A549 treated with Mapracorat at 1 μM for 4 hours (cell line): ENCODE data around the gene NLRP7. TPM values are rescaled to one million over a fixed set of nuclear protein-coding genes. Genes with fewer than 3 reads are reported as not detected.

Experiments used
- total RNA-seq: library from RNA; stranded (reverse); fragments of 200-300 nt; extraction: Qiagen RNA extraction; gene quantifications from 5 replicates; pipeline ENCODE4 v1.2.3, GENCODE V29; 2022

Gene NLRP7
- not detected in 5 replicates for total RNA-seq

GRCh38 chr19:54947381-54947780 lies at the start of gene NLRP7:
TSS of gene NLRP7 (minus strand) at chr19:54947530.

DNA sequence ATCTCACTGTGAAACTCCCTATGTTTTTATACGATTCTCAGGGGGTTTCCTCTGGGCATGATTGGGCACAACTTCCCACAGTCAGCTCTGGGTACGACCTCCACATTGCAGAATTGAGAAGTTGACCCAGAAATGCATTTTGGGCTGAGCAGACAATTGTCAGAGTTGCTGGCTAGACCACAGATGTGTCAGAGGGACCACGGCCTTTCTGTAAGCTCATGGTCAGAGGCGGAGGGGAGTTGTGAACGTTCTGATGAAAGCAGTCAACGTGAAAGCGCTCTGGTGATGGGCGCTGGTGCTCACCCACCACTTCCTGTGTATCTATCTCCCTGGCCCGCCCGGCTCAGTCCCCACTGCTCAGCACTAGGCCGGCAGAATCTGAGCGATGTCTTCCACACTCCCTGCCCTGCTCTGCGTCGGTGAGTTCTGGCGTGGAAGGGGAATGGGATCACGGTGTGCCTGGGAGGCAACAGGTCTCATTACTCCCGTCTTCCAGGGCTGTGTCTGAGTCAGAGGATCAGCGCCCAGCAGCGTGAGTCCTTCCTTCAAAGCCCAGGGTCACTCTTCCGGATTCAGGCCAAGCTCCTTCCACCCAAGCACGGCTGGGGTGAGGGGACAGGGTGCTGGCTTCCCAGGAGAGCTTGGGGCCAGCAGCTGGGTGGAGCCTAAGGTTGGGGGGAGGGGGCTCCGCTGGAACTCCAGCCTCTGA lies 41.4 kb downstream of the NLRP7 start, which contains the start of gene NCR1:
TSS of gene NCR1 (plus strand) at position 346 of the 709 bp plus-strand sequence. CDS start at position 386, 40 bp downstream.

DNA sequence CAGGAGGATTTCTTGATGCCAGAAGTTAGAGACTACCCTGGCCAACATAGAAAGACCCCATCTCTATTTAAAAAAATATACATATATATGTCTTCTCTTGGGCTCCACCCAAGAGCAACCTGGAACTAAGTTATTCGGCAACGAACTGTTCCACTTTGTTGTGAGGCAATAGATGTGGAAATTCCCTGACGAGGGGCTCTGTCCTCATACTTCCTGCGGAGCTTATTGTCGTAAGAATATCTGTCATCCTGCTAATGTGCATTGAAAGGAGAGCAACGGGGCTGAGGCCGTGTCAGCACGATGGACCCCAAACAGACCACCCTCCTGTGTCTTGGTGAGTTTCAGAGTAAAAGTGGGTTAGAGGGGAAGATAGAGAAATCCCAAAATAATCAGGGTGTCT lies 73.3 kb downstream of the NLRP7 start, which contains the start of gene FCAR:
TSS of gene FCAR (plus strand) at position 246 of the 400 bp plus-strand sequence. CDS start at position 301, 55 bp downstream.

Other genes with a start within 250 kb of the NLRP7 start
- gene KIR3DL3, start 223.1 kb downstream of the NLRP7 start, total RNA-seq = not detected in 5 replicates
- not detected in 5 replicates for gene KIR2DL3, start 209.0 kb downstream of the NLRP7 start, total RNA-seq
- not detected in 5 replicates for gene KIR2DL1, start 177.7 kb downstream of the NLRP7 start, total RNA-seq
- not detected in 5 replicates for gene KIR2DL4, start 143.9 kb downstream of the NLRP7 start, total RNA-seq
- not detected in 5 replicates for gene KIR3DL1, start 131.1 kb downstream of the NLRP7 start, total RNA-seq
- not detected in 5 replicates for gene KIR2DS4, start 114.9 kb downstream of the NLRP7 start, total RNA-seq
- not detected in 5 replicates for gene KIR3DL2, start 97.1 kb downstream of the NLRP7 start, total RNA-seq
- not detected in 5 replicates for gene FCAR, start 73.3 kb downstream of the NLRP7 start, total RNA-seq
- not detected in 5 replicates for gene NCR1, start 41.4 kb downstream of the NLRP7 start, total RNA-seq
- 23.9 to 26.9 TPM (median 25.8 TPM) in 5 replicates for gene NLRP2, start 18.8 kb upstream of the NLRP7 start, total RNA-seq
- gene GP6, start 90.7 kb upstream of the NLRP7 start, total RNA-seq = 0.15 to 0.24 TPM (median 0.19 TPM) in 4 of 5 replicates, not detected in the other
- 15.8 to 31.4 TPM (median 20.9 TPM) in 5 replicates for gene RDH13, start 115.6 kb upstream of the NLRP7 start, total RNA-seq
- 3.4 to 7.4 TPM (median 6.3 TPM) in 5 replicates for gene EPS8L1, start 128.3 kb upstream of the NLRP7 start, total RNA-seq
- 55.7 to 98.5 TPM (median 82.8 TPM) in 5 replicates for gene PPP1R12C, start 170.1 kb upstream of the NLRP7 start, total RNA-seq
- 107 to 150 TPM (median 135 TPM) in 5 replicates for gene TNNT1, start 201.7 kb upstream of the NLRP7 start, total RNA-seq
- 6.4 to 8.9 TPM (median 7.9 TPM) in 5 replicates for gene TNNI3, start 210.2 kb upstream of the NLRP7 start, total RNA-seq
- gene DNAAF3, start 219.1 kb upstream of the NLRP7 start, total RNA-seq = 3.6 to 6.9 TPM (median 5.8 TPM) in 5 replicates
- 3.0 to 6.1 TPM (median 4.4 TPM) in 5 replicates for gene SYT5, start 232.8 kb upstream of the NLRP7 start, total RNA-seq